ENCODE results near the gene WASL. TPM values are rescaled to one million over a fixed set of nuclear protein-coding genes. Genes with fewer than 3 reads are reported as not detected.
A peak's percentile ranks its signal among the peaks of the same experiment; 100 is the strongest.

The WASL gene
- total RNA-seq, 4 donors from 2014 or later, result 42.5 to 55.9 (median 47.9) TPM

DNA sequence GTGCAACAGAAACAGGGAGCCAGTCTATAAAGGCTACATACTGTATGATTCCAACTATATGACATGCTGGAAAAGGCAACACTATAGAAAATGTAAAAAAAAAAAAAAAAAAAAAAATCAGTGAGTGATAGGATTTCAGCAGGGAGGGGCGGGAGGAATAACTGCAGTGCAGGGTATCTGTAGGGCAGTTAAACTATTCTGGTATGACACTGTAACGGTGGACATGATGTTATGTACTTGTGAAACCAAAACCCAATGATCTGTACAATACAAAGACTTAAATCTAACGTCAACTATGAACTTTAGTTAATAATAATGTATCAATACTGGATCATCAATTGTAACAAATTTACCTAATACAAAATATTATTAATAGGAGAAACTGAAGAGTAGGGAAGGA, 14.3 kb downstream of the WASL start:
- Histone ChIP-seq H3K27me3 (no peaks in the 10 kb centered on the region), H3K4me3 (no peak overlapping the region), H3K4me1 (peaks cover 0 to 19% (median 0%) of the 10 kb centered on the region in 3 donors), H3K9me3 (peaks cover 0 to 10% (median 0%) of the 10 kb centered on the region in 3 donors), H3K27ac (no peak overlapping the region), H3K36me3 (no peaks in the 10 kb centered on the region)
- ATAC-seq, result no peak
- TF ChIP-seq POLR2AphosphoS5 (IDR thresholded peaks at IDR 0.05) (no peak), POLR2A (IDR thresholded peaks at IDR 0.05) (no peak), EP300 (IDR thresholded peaks at IDR 0.05) (no peak), CTCF (IDR thresholded peaks at IDR 0.05) (no peak)
- WGBS, 2 donors (ENCODE audit: low coverage in 1 of 2), result 68 to 88% methylated on average over 3 of the region's 3 CpGs

DNA sequence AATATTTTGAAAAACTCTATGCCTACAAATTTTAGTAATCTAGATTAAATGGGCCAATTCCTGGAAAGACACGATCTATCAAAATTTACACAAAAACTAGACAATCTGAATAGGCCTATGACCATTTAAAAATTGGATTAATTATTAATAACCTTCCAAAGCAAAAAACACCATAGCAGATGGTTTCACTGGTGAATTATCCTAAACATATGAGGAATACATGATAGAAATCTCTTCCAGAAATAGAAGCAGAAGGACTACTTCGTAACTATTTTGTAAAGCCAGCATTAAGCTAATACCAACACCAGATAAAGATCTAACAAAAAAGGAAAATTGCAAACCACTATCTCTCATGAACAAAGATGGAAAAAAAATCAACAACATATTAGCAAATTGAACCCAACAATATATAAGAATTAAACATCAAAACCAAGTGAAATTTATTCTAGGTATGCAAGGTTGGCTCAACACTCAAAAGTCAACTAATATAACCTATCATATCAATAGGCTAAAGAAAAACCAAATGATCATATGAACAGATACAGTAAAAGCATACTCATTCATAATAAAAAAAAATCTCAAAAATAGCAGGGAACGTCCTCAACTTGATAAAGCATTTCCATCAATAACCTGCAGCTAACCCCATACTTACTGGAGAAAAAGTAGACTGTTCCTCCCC, 16.3 kb downstream of the WASL start:
- peaks cover 0 to 10% (median 0%) of the 10 kb centered on the region in 3 donors for H3K9me3 ChIP-seq
- 93 to 96% methylated on average over 3 of the region's 3 CpGs for WGBS, 2 donors (ENCODE audit: low coverage in 1 of 2)
- H3K4me1 ChIP-seq, result peaks cover 0 to 36% (median 1%) of the 10 kb centered on the region in 3 donors
- H3K4me3 ChIP-seq, result no peak overlapping the region
- H3K27ac ChIP-seq, result no peak overlapping the region
- H3K27me3 ChIP-seq, result no peaks in the 10 kb centered on the region
- no peaks in the 10 kb centered on the region for H3K36me3 ChIP-seq
- no peak for ATAC-seq
- TF ChIP-seq CTCF (IDR thresholded peaks at IDR 0.05) (no peak), POLR2A (IDR thresholded peaks at IDR 0.05) (no peak), EP300 (IDR thresholded peaks at IDR 0.05) (no peak), POLR2AphosphoS5 (IDR thresholded peaks at IDR 0.05) (no peak)

DNA sequence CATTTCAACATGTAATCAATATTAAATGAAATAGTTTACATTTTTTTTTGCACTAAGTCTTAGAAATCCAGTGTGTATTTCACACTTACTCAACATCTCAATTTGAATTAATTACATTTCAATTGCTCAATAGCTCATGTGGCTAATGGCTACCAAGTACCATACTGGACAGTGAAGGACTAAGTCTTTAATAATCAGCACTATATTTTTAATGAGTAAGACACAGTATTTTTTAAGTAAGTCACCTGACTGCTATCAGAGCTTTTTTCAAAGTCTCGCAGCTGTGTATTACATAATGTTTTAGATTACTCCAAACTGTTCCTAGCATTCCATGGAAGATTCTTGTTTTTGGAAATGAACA, 19.6 kb downstream of the WASL start:
- Histone ChIP-seq H3K36me3 (no peaks in the 10 kb centered on the region), H3K4me3 (no peak overlapping the region), H3K4me1 (peaks cover 8 to 64% (median 19%) of the 10 kb centered on the region in 3 donors), H3K9me3 (no peaks in the 10 kb centered on the region), H3K27ac (no peak overlapping the region), H3K27me3 (no peaks in the 10 kb centered on the region)
- 77 to 83% methylated on average over 1 of the region's 1 CpG for WGBS, 2 donors (ENCODE audit: low coverage in 1 of 2)
- no peak for ATAC-seq
- TF ChIP-seq POLR2A (IDR thresholded peaks at IDR 0.05) (no peak), POLR2AphosphoS5 (IDR thresholded peaks at IDR 0.05) (no peak), CTCF (IDR thresholded peaks at IDR 0.05) (no peak), EP300 (IDR thresholded peaks at IDR 0.05) (no peak)

DNA sequence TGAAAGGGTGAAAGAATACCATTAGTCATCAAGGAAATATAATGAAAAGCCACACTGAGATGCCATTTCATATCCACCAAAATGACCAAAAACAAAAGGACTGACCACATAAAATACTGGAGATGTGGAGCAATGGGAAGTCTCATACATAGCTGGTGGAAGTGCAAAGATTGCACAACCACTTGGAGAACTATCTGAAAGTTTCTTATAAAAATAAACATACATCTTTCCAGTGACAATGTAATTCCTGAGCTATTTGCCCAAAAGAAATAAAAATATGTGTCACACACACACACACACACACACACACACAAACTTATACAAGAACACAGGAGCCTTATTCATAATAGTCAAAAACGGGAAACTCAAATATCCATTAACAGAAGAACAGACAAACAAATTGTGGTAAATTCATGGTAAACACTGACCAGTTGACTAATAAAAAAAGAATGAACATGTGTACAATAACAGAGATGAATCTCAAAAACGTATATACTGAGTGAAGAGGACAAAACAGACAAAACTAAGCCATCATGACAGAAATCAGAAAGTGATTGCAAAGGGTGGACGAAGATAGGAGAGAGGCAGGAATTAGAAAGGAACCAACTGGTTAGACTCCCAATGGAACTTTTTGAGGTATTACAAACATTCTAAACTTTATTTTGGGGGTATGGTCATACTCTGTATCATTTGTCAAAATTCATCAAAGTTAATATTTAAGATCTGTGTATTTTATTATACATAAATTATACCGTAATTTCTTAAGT, 21.5 kb downstream of the WASL start:
- 59 to 82% methylated on average over 3 to 4 of the region's 4 CpGs for WGBS, 2 donors (ENCODE audit: low coverage in 1 of 2)
- Histone ChIP-seq H3K4me1 (peaks cover 15 to 83% (median 23%) of the 10 kb centered on the region in 3 donors), H3K36me3 (no peaks in the 10 kb centered on the region), H3K9me3 (no peaks in the 10 kb centered on the region), H3K4me3 (no peak overlapping the region), H3K27me3 (no peaks in the 10 kb centered on the region), H3K27ac (no peak overlapping the region)
- peak; percentile 70 for ATAC-seq
- TF ChIP-seq CTCF (IDR thresholded peaks at IDR 0.05) (no peak), POLR2A (IDR thresholded peaks at IDR 0.05) (no peak), POLR2AphosphoS5 (IDR thresholded peaks at IDR 0.05) (no peak), EP300 (IDR thresholded peaks at IDR 0.05) (no peak)
